B cell (primary cell): ENCODE data around the gene GATAD2B.

Experiments
- CTCF ChIP-seq: fragments of 200-600 bp; IDR thresholded peaks from one replicate; pipeline ENCODE4 v1.8.0; 2022; ENCODE audit warnings: antibody characterized with exemption, mild to moderate bottlenecking
- EZH2 ChIP-seq: IDR thresholded peaks from 2 replicates; pipeline ENCODE4 v1.6.1; 2012; ENCODE audit warnings: borderline replicate concordance, low read depth, mild to moderate bottlenecking, moderate library complexity, low read length; ENCODE audit not compliant: insufficient read depth, poor library complexity, severe bottlenecking

DNA sequence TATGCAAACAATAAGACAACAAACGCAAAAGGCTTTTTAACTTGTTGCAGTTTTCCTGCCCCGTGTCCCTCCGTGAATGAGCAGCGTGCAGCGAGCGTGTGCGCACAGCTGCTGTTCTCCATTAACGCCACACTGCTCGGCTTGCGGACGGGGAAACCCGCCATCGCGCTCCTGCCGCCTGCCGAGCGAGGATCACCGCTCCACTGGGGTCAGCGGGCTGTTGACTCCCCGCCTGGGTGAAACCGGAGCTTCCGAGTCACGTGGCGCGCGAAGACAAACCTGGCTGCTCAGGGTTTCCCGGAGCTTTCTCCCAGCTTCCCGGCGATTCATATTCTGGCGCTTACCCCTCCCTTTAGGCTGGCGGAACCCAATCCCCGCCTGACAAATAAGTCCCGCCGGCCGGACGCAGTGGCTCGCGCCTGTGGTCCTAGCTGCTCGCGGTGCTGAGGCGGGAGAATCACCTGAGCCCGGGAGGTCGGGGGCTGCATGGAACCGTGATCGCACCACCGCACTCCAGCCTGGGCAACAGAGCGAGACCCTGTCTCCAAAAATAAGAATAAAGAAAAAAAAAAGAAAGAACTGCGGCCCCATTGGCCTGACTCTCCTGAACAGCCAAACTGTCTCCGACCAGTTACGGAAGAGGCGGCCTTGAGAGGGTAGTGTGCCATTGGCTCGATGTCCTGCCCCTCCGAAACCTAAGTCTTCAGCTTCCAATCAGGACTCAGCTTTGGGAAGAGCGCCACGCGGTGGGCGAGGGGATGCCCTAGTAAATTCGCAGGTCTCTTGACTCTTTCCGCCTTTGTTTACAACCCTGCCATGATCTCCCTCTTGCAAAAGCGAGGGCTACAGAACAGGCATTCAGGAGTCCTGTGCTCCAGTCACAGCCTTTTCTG lies 44.6 kb upstream of the GATAD2B start, which contains the start of gene CREB3L4:
- TF ChIP-seq CTCF: peak; percentile 39
- no peak for TF ChIP-seq EZH2
